ENCODE data around the gene MESD. TPM values are rescaled to one million over a fixed set of nuclear protein-coding genes. Genes with fewer than 3 reads are reported as not detected.

The MESD gene
- total RNA-seq, 1 donor = 20.7 TPM

GRCh38 chr15:80915472-80915871, 74.1 kb downstream of the MESD start:
- DNase-seq (ENCODE audit: low read depth in 2 of 3, low spot score in 2 of 3) = no peak

- DNase-seq (ENCODE audit: low read depth in 2 of 3, low spot score in 2 of 3) = no peak
Observed at GRCh38 chr15:80913541-80913940, 76.1 kb downstream of the MESD start.

- DNase-seq (ENCODE audit: low read depth in 2 of 3, low spot score in 2 of 3) = no peak
Observed at GRCh38 chr15:80912673-80913072, 76.9 kb downstream of the MESD start.

- DNase-seq (ENCODE audit: low read depth in 2 of 3, low spot score in 2 of 3) = no peak
Observed at GRCh38 chr15:80911821-80912220, 77.8 kb downstream of the MESD start.

GRCh38 chr15:80906159-80906766, 83.4 kb downstream of the MESD start:
- no peak for DNase-seq (ENCODE audit: low read depth in 2 of 3, low spot score in 2 of 3)

- DNase-seq (ENCODE audit: low read depth in 2 of 3, low spot score in 2 of 3) = no peak
Observed at GRCh38 chr15:80904998-80905397, 84.6 kb downstream of the MESD start.

- DNase-seq (ENCODE audit: low read depth in 2 of 3, low spot score in 2 of 3) = no peak
Observed at GRCh38 chr15:80902298-80902801, 87.3 kb downstream of the MESD start.

- DNase-seq (ENCODE audit: low read depth in 2 of 3, low spot score in 2 of 3) = no peak
Observed at GRCh38 chr15:80898040-80898439, 91.6 kb downstream of the MESD start.

Small RNAs within 50 kb of the gene (small RNA-seq; reads per million reads assigned to genes)
- not detected for gene MIR4514

Other genes starting within 250 kb of the MESD start
- gene CEMIP, start 210.4 kb downstream of the MESD start, total RNA-seq = under 0.01 TPM
- gene TLNRD1, start 11.1 kb upstream of the MESD start, total RNA-seq = 16.7 TPM
- gene CFAP161, start 144.5 kb upstream of the MESD start, total RNA-seq = under 0.01 TPM
- gene IL16, start 207.1 kb upstream of the MESD start, total RNA-seq = 44.7 TPM

Data from hematopoietic multipotent progenitor cell (in vitro differentiated cells).